Activated CD4-positive, alpha-beta T cell treated with anti-CD3 and anti-CD28 coated beads for 36 hours (primary cell): ENCODE measurements around the gene TTC39B. TPM values are rescaled to one million over a fixed set of nuclear protein-coding genes. Genes with fewer than 3 reads are reported as not detected.
"Not testable (repeated sequence)": the region's sequence is repeated elsewhere in the genome, so short reads cannot be mapped to it uniquely, and the experiment has no call there.

Experiments
- ATAC-seq: fragments of 200-7000 bp; cut with Tn5 transposase; one replicate; pipeline ENCODE4 v1.10.0; 2021; ENCODE audit warnings: mild to moderate bottlenecking, moderate library complexity
- CTCF ChIA-PET: fragments of 350-600 bp; sonication (Branson Sonifier 250); formaldehyde crosslinking; loops from one replicate; lab custom pipeline; 2021; ENCODE audit warnings: antibody characterized with exemption; lab: Charles Lee
- POLR2A ChIA-PET: fragments of 350-600 bp; sonication (Branson Sonifier 250); formaldehyde crosslinking; loops from one replicate; lab custom pipeline; 2021; ENCODE audit warnings: antibody characterized with exemption, inconsistent platforms; lab: Charles Lee
- DNase-seq: peaks from one replicate; pipeline ENCODE4 v3.0.0-alpha.2; 2020
- H3K27ac Mint-ChIP-seq: one replicate; pipeline ENCODE4 v1.8.0; 2021; ENCODE audit warnings: mixed read lengths
- H3K27me3 Mint-ChIP-seq: one replicate; pipeline ENCODE4 v1.8.0; 2021; ENCODE audit warnings: mixed read lengths
- H3K36me3 Mint-ChIP-seq: one replicate; pipeline ENCODE4 v1.8.0; 2021; ENCODE audit warnings: low read depth, mixed read lengths
- H3K4me1 Mint-ChIP-seq: one replicate; pipeline ENCODE4 v1.8.0; 2021; ENCODE audit warnings: mixed read lengths
- H3K4me3 Mint-ChIP-seq: one replicate; pipeline ENCODE4 v1.8.0; 2021; ENCODE audit warnings: mild to moderate bottlenecking, moderate library complexity, mixed read lengths
- H3K9me3 Mint-ChIP-seq: one replicate; pipeline ENCODE4 v1.8.0; 2021; ENCODE audit warnings: low read depth, mixed read lengths
- intact Hi-C, 2 experiments: fragments of 100-400 bp; cut with DNase I in 1 of 2; cut with micrococcal nuclease in 1 of 2; formaldehyde crosslinking; loops; one replicate each; pipeline versions ENCODE4 v1.14.2 to v1.15.1; 2022 to 2024; cut with DNase I, micrococcal nuclease
- total RNA-seq, 2 experiments: library from RNA; stranded (reverse); gene quantifications; one replicate each; pipeline ENCODE4 v1.2.3, GENCODE V29; 2021

TTC39B gene
- total RNA-seq, 2 experiments from 2014 or later = 26.4 to 34.4 TPM

DNA sequence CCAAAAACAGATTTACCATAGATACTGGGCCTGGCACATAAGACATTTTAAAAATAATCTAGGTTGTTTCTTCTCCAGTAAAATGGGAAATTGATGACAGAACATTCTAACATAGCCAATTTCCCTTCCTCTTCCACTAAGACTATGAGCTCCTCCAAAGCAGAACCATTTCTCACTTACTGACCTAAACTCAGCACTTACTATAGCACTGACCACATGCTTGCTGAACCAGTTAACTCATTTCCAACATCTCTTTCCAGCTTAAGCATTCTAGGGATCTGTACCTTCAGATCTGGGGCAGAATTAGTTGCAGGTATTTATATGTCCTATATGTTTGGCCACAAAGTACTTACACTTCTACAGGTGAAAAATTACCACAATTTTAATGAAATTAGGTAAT, 58.9 kb downstream of the TTC39B start:
- ChIA-PET CTCF (interaction anchor here (1.4 to 1.6 kb wide), 2 partner anchors 17 to 27 kb away, joined by 5 read pairs; no protein-coding TSS in a partner anchor), POLR2A (no interaction called here)
- peaks cover 49% of the 10 kb centered on the region for H3K4me1 Mint-ChIP-seq
- H3K27ac Mint-ChIP-seq = no peak overlapping the region
- peaks cover 3% of the 10 kb centered on the region for H3K36me3 Mint-ChIP-seq
- DNase-seq (no peak), ATAC-seq (no peak)
- intact Hi-C loops = no loop called here
- H3K9me3 Mint-ChIP-seq = no peaks in the 10 kb centered on the region
- no peak overlapping the region for H3K4me3 Mint-ChIP-seq
- H3K27me3 Mint-ChIP-seq = no peaks in the 10 kb centered on the region

GRCh38 chr9:15246708-15247107, 60.3 kb downstream of the TTC39B start:
- ChIA-PET CTCF (interaction anchor here (0.7 to 1.2 kb wide), 5 partner anchors 18 to 177 kb away, joined by 3 to 5 read pairs (median 3); no protein-coding TSS in a partner anchor), POLR2A (no interaction called here)
- Mint-ChIP-seq H3K9me3 (no peaks in the 10 kb centered on the region), H3K36me3 (peaks cover 7% of the 10 kb centered on the region), H3K4me3 (no peak overlapping the region), H3K4me1 (peaks cover 52% of the 10 kb centered on the region), H3K27me3 (no peaks in the 10 kb centered on the region), H3K27ac (no peak overlapping the region)
- DNase-seq (no peak), ATAC-seq (peak; percentile 44)
- intact Hi-C loops = loop anchor here in 1 of 2 experiments (2.0 kb wide), 1 partner anchor 18 kb away; no protein-coding TSS in a partner anchor

DNA sequence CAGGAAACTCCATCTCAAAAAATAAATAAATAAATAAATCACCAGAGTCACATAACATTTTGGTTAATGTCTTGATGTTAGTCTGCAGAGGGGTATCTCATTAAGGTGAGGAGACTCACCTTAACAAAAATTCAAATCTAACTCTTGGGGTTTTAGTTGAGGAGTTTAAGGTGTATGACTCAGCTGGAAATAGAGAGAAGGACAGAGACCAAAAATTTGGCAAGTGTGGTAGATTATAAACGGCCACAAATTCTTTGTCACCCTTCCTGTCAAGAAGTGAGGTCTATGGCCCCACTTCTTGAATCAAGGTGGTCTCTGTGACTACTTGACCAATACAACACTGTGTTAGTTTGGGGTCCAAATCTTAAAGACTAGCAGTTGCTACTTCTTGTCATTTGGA, 60.8 kb downstream of the TTC39B start:
- no peaks in the 10 kb centered on the region for H3K27me3 Mint-ChIP-seq
- CTCF ChIA-PET = interaction anchor here (0.7 to 1.2 kb wide), 5 partner anchors 18 to 178 kb away, joined by 3 to 5 read pairs (median 3); no protein-coding TSS in a partner anchor
- H3K4me1 Mint-ChIP-seq = peaks cover 52% of the 10 kb centered on the region
- DNase-seq (no peak), ATAC-seq (no peak)
- POLR2A ChIA-PET = no interaction called here
- H3K36me3 Mint-ChIP-seq = peaks cover 7% of the 10 kb centered on the region
- intact Hi-C loops = loop anchor here in 1 of 2 experiments (2.0 kb wide), 1 partner anchor 17 kb away; no protein-coding TSS in a partner anchor
- H3K9me3 Mint-ChIP-seq = no peaks in the 10 kb centered on the region
- no peak overlapping the region for H3K4me3 Mint-ChIP-seq
- H3K27ac Mint-ChIP-seq = no peak overlapping the region

DNA sequence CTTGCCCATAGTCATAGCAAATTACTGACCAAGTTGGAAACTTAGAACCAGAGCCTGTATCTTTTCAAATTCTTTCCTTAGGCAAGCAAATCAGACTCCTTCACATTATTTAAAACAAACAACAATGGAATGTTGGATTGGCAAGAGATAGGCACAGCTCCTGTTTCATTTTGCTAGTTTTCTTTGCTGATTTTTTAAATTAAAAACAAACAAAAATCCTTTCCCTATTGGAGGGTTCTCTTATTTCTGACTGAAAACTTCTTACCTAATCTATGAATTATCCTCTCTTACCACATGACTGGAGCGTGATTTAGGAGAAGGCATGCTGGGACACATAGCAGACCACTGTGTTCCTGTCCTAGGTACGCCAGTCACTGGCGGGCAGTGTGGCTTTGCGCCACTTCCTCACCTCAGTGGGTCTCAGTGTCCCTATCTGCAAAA, 63.0 kb downstream of the TTC39B start:
- Mint-ChIP-seq H3K9me3 (peaks cover 5% of the 10 kb centered on the region), H3K36me3 (peaks cover 24% of the 10 kb centered on the region), H3K27ac (no peak overlapping the region), H3K27me3 (no peaks in the 10 kb centered on the region), H3K4me1 (peaks cover 51% of the 10 kb centered on the region), H3K4me3 (no peak overlapping the region)
- no peak for ATAC-seq
- POLR2A ChIA-PET = no interaction called here
- CTCF ChIA-PET = interaction anchor here (0.6 to 1.5 kb wide), 3 partner anchors 11 to 53 kb away, joined by 3 to 4 read pairs (median 3); no protein-coding TSS in a partner anchor
- intact Hi-C loops = no loop called here
- no peak for DNase-seq

DNA sequence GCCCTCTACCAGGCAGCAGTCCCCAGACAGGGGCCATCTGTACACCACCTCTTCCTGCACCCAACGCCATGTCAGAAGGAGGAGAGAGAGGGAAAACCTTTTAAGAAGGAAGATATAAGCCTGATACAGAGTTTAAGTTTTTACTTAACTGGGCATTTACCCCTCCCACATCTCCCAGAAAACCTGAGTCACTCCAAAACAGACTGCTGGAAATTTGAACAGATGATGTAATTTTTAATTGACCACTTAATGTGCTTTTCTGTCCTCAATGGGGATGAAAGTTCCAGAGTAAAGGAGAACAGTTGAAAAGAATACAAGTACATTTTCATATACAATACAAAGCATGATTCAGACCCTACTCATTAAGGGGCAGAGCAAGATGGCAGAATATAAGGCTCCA, 63.9 kb downstream of the TTC39B start:
- no peak for DNase-seq
- no peak for ATAC-seq
- ChIA-PET POLR2A (no interaction called here), CTCF (interaction anchor here (1.0 to 3.4 kb wide), 2 partner anchors 11 to 35 kb away, joined by 3 to 12 read pairs; no protein-coding TSS in a partner anchor)
- Mint-ChIP-seq H3K4me3 (no peak overlapping the region), H3K4me1 (peaks cover 42% of the 10 kb centered on the region), H3K9me3 (peaks cover 15% of the 10 kb centered on the region), H3K27ac (no peak overlapping the region), H3K27me3 (no peaks in the 10 kb centered on the region), H3K36me3 (peaks cover 33% of the 10 kb centered on the region)
- intact Hi-C loops = no loop called here

- Mint-ChIP-seq H3K9me3 (peaks cover 33% of the 10 kb centered on the region), H3K27me3 (no peaks in the 10 kb centered on the region), H3K36me3 (peaks cover 51% of the 10 kb centered on the region), H3K4me1 (peaks cover 36% of the 10 kb centered on the region), H3K27ac (no peak overlapping the region), H3K4me3 (no peak overlapping the region)
- POLR2A ChIA-PET = no interaction called here
- CTCF ChIA-PET = interaction anchor here (0.9 to 3.4 kb wide), 3 partner anchors 9 to 29 kb away, joined by 3 to 12 read pairs (median 5); no protein-coding TSS in a partner anchor
- no peak for DNase-seq
- ATAC-seq = no peak
- intact Hi-C loops = no loop called here
These were observed 66.1 kb downstream of the TTC39B start for GRCh38 chr9:15240927-15241326.

- H3K4me3 Mint-ChIP-seq = no peak overlapping the region
- H3K27ac Mint-ChIP-seq = no peak overlapping the region
- no peaks in the 10 kb centered on the region for H3K27me3 Mint-ChIP-seq
- no peak for DNase-seq
- ATAC-seq = no peak
- ChIA-PET POLR2A (no interaction called here), CTCF (interaction anchor here (0.9 to 3.4 kb wide), 4 partner anchors 8 to 72 kb away, joined by 3 to 12 read pairs (median 4); no protein-coding TSS in a partner anchor)
- H3K9me3 Mint-ChIP-seq = peaks cover 39% of the 10 kb centered on the region
- H3K36me3 Mint-ChIP-seq = peaks cover 57% of the 10 kb centered on the region
- H3K4me1 Mint-ChIP-seq = peaks cover 34% of the 10 kb centered on the region
- intact Hi-C loops = no loop called here
These were observed 67.2 kb downstream of the TTC39B start for GRCh38 chr9:15239816-15240215.

- CTCF ChIA-PET = no interaction called here
- Mint-ChIP-seq H3K9me3 (peaks cover 39% of the 10 kb centered on the region), H3K36me3 (peaks cover 58% of the 10 kb centered on the region), H3K4me1 (peaks cover 31% of the 10 kb centered on the region), H3K27ac (no peak overlapping the region), H3K27me3 (no peaks in the 10 kb centered on the region), H3K4me3 (no peak overlapping the region)
- intact Hi-C loops = no loop called here
- POLR2A ChIA-PET = no interaction called here
- ATAC-seq = no peak
- no peak for DNase-seq
These were observed 68.4 kb downstream of the TTC39B start for GRCh38 chr9:15238646-15239045.

DNA sequence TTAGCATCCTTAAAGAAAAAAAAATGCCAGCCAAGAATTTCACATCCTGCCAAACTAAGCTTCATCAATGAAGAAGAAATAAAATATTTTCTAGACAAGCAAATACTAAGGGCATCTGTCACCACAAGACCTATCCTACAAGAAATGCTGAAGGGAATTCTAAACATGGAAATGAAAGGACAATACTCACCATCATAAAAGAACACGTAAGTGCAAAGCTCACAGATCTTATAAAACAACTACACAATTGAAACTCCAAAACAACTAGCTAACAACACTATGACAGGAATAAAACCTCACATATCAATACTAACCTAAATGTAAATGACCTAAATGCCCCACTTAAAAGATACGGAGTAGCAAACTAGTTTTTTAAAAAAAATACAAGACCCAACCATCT, 71.4 kb downstream of the TTC39B start:
- Mint-ChIP-seq H3K27ac (peak overlapping the region; percentile 15), H3K9me3 (peaks cover 39% of the 10 kb centered on the region), H3K4me1 (peaks cover 22% of the 10 kb centered on the region), H3K27me3 (no peaks in the 10 kb centered on the region), H3K4me3 (no peak overlapping the region), H3K36me3 (peaks cover 55% of the 10 kb centered on the region)
- DNase-seq (no peak), ATAC-seq (no peak)
- ChIA-PET CTCF (interaction anchor here (0.6 to 1.4 kb wide), 6 partner anchors 12 to 326 kb away, joined by 3 to 4 read pairs (median 3); no protein-coding TSS in a partner anchor), POLR2A (no interaction called here)
- intact Hi-C loops = no loop called here

GRCh38 chr9:15233941-15234490, 73.0 kb downstream of the TTC39B start:
- POLR2A ChIA-PET, DNase-seq, ATAC-seq, CTCF ChIA-PET, H3K27ac Mint-ChIP-seq, H3K4me3 Mint-ChIP-seq, H3K27me3 Mint-ChIP-seq, intact Hi-C loops: not testable (repeated sequence)
- H3K36me3 Mint-ChIP-seq = peaks cover 44% of the 10 kb centered on the region
- H3K9me3 Mint-ChIP-seq = peaks cover 33% of the 10 kb centered on the region
- H3K4me1 Mint-ChIP-seq = peaks cover 38% of the 10 kb centered on the region

DNA sequence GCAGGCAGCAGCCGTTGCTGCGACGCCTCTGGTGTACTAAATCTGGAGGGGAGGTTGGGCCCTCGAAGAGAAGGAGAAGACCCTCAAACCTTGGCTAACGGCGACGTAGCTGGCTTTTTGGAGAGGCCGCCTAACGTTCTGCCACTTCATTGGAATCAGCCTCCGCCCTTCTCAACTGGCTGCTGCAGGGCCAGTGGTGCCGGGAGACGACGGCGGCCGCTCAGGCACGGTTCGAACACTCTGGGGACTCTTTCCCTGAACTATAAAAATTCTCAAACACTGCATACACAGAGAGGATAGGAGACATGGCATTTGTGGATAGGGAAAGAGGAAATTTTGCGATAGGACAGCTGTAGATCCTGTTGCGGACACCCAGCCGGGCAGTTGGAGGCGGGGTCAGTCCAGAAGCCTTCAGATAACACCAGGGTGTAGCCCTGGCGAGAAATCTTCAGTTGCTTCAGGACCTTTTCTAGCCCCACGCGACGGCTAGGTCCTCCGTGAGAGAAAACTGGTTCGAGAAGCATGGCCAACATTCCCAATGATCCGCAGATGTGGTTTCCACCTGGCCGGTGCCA, 74.2 kb downstream of the TTC39B start:
- CTCF ChIA-PET = interaction anchor here (0.9 to 2.3 kb wide), 13 partner anchors 8 to 85 kb away, joined by 3 to 25 read pairs (median 5); no protein-coding TSS in a partner anchor
- ATAC-seq, POLR2A ChIA-PET, H3K4me3 Mint-ChIP-seq, H3K27ac Mint-ChIP-seq, DNase-seq, H3K27me3 Mint-ChIP-seq: not testable (repeated sequence)
- Mint-ChIP-seq H3K9me3 (peaks cover 21% of the 10 kb centered on the region), H3K36me3 (peaks cover 34% of the 10 kb centered on the region), H3K4me1 (peaks cover 48% of the 10 kb centered on the region)
- intact Hi-C loops = loop anchor here (1.0 kb wide), 1 partner anchor 21 kb away; no protein-coding TSS in a partner anchor
